WTC11 (cell line): ENCODE measurements around the gene CMC1. TPM values are rescaled to one million over a fixed set of nuclear protein-coding genes. Genes with fewer than 3 reads are reported as not detected.

Experiments
- ATAC-seq: fragments of 200-7000 bp; cut with Tn5 transposase; 2 replicates; pipeline ENCODE4 v1.10.0; 2021; ENCODE audit warnings: mild to moderate bottlenecking, moderate library complexity
- CTCF ChIA-PET: fragments of 300-600 bp; sonication (Branson Sonifier 250); formaldehyde crosslinking; loops from one replicate; lab custom pipeline; 2021; ENCODE audit warnings: antibody characterized with exemption; lab: Charles Lee
- POLR2A ChIA-PET: fragments of 350-600 bp; sonication (Branson Sonifier 250); formaldehyde crosslinking; loops from one replicate; lab custom pipeline; 2021; ENCODE audit warnings: antibody characterized with exemption; lab: Charles Lee
- DNase-seq: peaks from one replicate; pipeline ENCODE4 v3.0.0; 2021; ENCODE audit warnings: low spot score
- H3K27ac Mint-ChIP-seq: 2 replicates; pipeline ENCODE4 v1.8.0; 2021; ENCODE audit warnings: mixed read lengths
- H3K27me3 Mint-ChIP-seq: 2 replicates; pipeline ENCODE4 v1.8.0; 2021; ENCODE audit warnings: low read depth, mild to moderate bottlenecking, moderate library complexity, mixed read lengths
- H3K36me3 Mint-ChIP-seq: 2 replicates; pipeline ENCODE4 v1.8.0; 2021; ENCODE audit warnings: mixed read lengths
- H3K4me1 Mint-ChIP-seq: 2 replicates; pipeline ENCODE4 v1.8.0; 2022; ENCODE audit warnings: mixed read lengths
- H3K4me3 Mint-ChIP-seq: 2 replicates; pipeline ENCODE4 v1.8.0; 2021; ENCODE audit warnings: mild to moderate bottlenecking, moderate library complexity, mixed read lengths
- H3K9me3 Mint-ChIP-seq: 2 replicates; pipeline ENCODE4 v1.8.0; 2021; ENCODE audit warnings: mixed read lengths
- AFF4 ChIP-seq: sonication (generic); formaldehyde crosslinking; IDR thresholded peaks from 2 replicates; pipeline ENCODE4 v1.8.1; 2023; ENCODE audit warnings: mild to moderate bottlenecking, missing genetic modification reagents, borderline replicate concordance
- AR ChIP-seq: fragments of 250-450 bp; sonication (Bioruptor Pico); IDR thresholded peaks from 2 replicates; pipeline ENCODE4 v1.9.0; 2021; ENCODE audit warnings: mild to moderate bottlenecking
- CTCF ChIP-seq: fragments of 200-600 bp; IDR thresholded peaks from 2 replicates; pipeline ENCODE4 v1.8.0; 2022; ENCODE audit warnings: antibody characterized with exemption
- E2F4 ChIP-seq: sonication (generic); formaldehyde crosslinking; IDR thresholded peaks from 2 replicates; pipeline ENCODE4 v1.8.1; 2022; ENCODE audit warnings: low read depth, mild to moderate bottlenecking, moderate library complexity, missing genetic modification reagents, borderline replicate concordance
- ESRRA ChIP-seq: sonication (generic); formaldehyde crosslinking; IDR thresholded peaks from 2 replicates; pipeline ENCODE4 v1.8.1; 2022; ENCODE audit warnings: mild to moderate bottlenecking, missing genetic modification reagents, borderline replicate concordance
- ETV6 ChIP-seq: sonication (generic); formaldehyde crosslinking; IDR thresholded peaks from 2 replicates; pipeline ENCODE4 v1.8.1; 2022; ENCODE audit warnings: mild to moderate bottlenecking, missing genetic modification reagents
- FOXJ3 ChIP-seq: sonication (generic); formaldehyde crosslinking; IDR thresholded peaks from 2 replicates; pipeline ENCODE4 v1.9.0; 2021; ENCODE audit warnings: missing genetic modification reagents, mild to moderate bottlenecking, borderline replicate concordance
- FOXK1 ChIP-seq: sonication (generic); formaldehyde crosslinking; IDR thresholded peaks from 2 replicates; pipeline ENCODE4 v1.8.0; 2022; ENCODE audit warnings: mild to moderate bottlenecking, moderate library complexity, missing genetic modification reagents
- HMGXB4 ChIP-seq: sonication (generic); formaldehyde crosslinking; IDR thresholded peaks from 2 replicates; pipeline ENCODE4 v1.8.1; 2023; ENCODE audit warnings: mild to moderate bottlenecking, moderate library complexity, missing genetic modification reagents
- MLX ChIP-seq: sonication (generic); formaldehyde crosslinking; IDR thresholded peaks from 2 replicates; pipeline ENCODE4 v1.8.1; 2023; ENCODE audit warnings: mild to moderate bottlenecking, missing genetic modification reagents, moderate library complexity
- MXD4 ChIP-seq: fragments of 250-450 bp; sonication (Bioruptor Pico); IDR thresholded peaks from 2 replicates; pipeline ENCODE4 v1.8.0; 2021; ENCODE audit warnings: mild to moderate bottlenecking, moderate library complexity, borderline replicate concordance
- NR1H2 ChIP-seq: sonication (generic); formaldehyde crosslinking; IDR thresholded peaks from 2 replicates; pipeline ENCODE4 v1.9.0; 2021; ENCODE audit warnings: mild to moderate bottlenecking, moderate library complexity, missing genetic modification reagents
- OVOL2 ChIP-seq: fragments of 250-450 bp; sonication (Bioruptor Pico); IDR thresholded peaks from 2 replicates; pipeline ENCODE4 v1.9.0; 2021; ENCODE audit warnings: mild to moderate bottlenecking, borderline replicate concordance
- PREB ChIP-seq: sonication (generic); formaldehyde crosslinking; IDR thresholded peaks from 2 replicates; pipeline ENCODE4 v1.8.1; 2022; ENCODE audit warnings: mild to moderate bottlenecking, missing genetic modification reagents, moderate library complexity, borderline replicate concordance
- PRRX2 ChIP-seq: fragments of 250-450 bp; sonication (Bioruptor Pico); IDR thresholded peaks from 2 replicates; pipeline ENCODE4 v1.8.0; 2021; ENCODE audit warnings: mild to moderate bottlenecking
- SMAD3 ChIP-seq: sonication (generic); formaldehyde crosslinking; IDR thresholded peaks from 2 replicates; pipeline ENCODE4 v1.8.0; 2022; ENCODE audit warnings: missing genetic modification reagents, mild to moderate bottlenecking, borderline replicate concordance
- TEAD1 ChIP-seq: sonication (generic); formaldehyde crosslinking; IDR thresholded peaks from 2 replicates; pipeline ENCODE4 v1.8.0; 2022; ENCODE audit warnings: mild to moderate bottlenecking, missing genetic modification reagents
- TEAD4 ChIP-seq: sonication (generic); formaldehyde crosslinking; IDR thresholded peaks from 2 replicates; pipeline ENCODE4 v1.8.0; 2022; ENCODE audit warnings: mild to moderate bottlenecking, missing genetic modification reagents
- ZMAT4 ChIP-seq: fragments of 250-450 bp; sonication (Bioruptor Pico); IDR thresholded peaks from 2 replicates; pipeline ENCODE4 v1.9.0; 2021; ENCODE audit warnings: mild to moderate bottlenecking
- ZNF138 ChIP-seq: sonication (generic); formaldehyde crosslinking; conservative IDR thresholded peaks from 2 replicates; pipeline ENCODE4 v1.8.1; 2022; ENCODE audit warnings: mild to moderate bottlenecking, moderate library complexity, missing genetic modification reagents
- total RNA-seq: library from RNA; stranded (reverse); gene quantifications from 3 replicates; pipeline ENCODE4 v1.2.3, GENCODE V29; 2021

Gene CMC1
- total RNA-seq, 1 experiment from 2014 or later: 25.3 TPM

GRCh38 chr3:28322464-28322863 lies 81.0 kb downstream of the CMC1 start (continued):
- TF ChIP-seq AFF4 (CRISPR knock-in tag) (no peak), HMGXB4 (no peak), FOXK1 (CRISPR knock-in tag) (no peak), NR1H2 (CRISPR knock-in tag) (no peak), MXD4 (no peak), SMAD3 (CRISPR knock-in tag) (no peak)

- Mint-ChIP-seq H3K4me3 (no peak overlapping the region), H3K27me3 (no peaks in the 10 kb centered on the region), H3K4me1 (peaks cover 1% of the 10 kb centered on the region; the same call in 1 of the 2 replicates), H3K9me3 (no peaks in the 10 kb centered on the region), H3K27ac (no peak overlapping the region), H3K36me3 (peaks cover 8% of the 10 kb centered on the region; the same call in 1 of the 2 replicates)
- CTCF ChIA-PET: interaction anchor here (0.6 to 3.5 kb wide), 4 partner anchors 9 to 615 kb away, joined by 4 to 20 read pairs (median 8); no protein-coding TSS in a partner anchor
- POLR2A ChIA-PET: interaction anchor here (0.7 kb wide), 1 partner anchor 317 kb away, joined by 3 read pairs; no protein-coding TSS in a partner anchor
- DNase-seq (no peak), ATAC-seq (no peak)
- TF ChIP-seq TEAD1 (CRISPR knock-in tag) (no peak), PREB (CRISPR knock-in tag) (no peak), ESRRA (no peak), AR (no peak), E2F4 (CRISPR knock-in tag) (no peak), CTCF (no peak), TEAD4 (CRISPR knock-in tag) (no peak), OVOL2 (no peak), ETV6 (no peak), MLX (CRISPR knock-in tag) (no peak), PRRX2 (CRISPR knock-in tag) (no peak), FOXJ3 (CRISPR knock-in tag) (no peak), ZNF138 (no peak), ZMAT4 (no peak)
Observed at GRCh38 chr3:28326458-28326926, 85.1 kb downstream of the CMC1 start.
